Activated naive CD4-positive, alpha-beta T cell treated with anti-CD3 and anti-CD28 coated beads, Interleukin-2, amount 50 U/mL, for 16 hours (primary cell): ENCODE data around the gene SIX5.
A peak's percentile ranks its signal among the peaks of the same experiment; 100 is the strongest.

Experiments used
- DNase-seq: peaks from one replicate; pipeline ENCODE4 v3.0.0-alpha.2; 2020

SIX5 gene

GRCh38 chr19:45772912-45773311 lies 3.9 kb upstream of the SIX5 start:
- no peak for DNase-seq

DNA sequence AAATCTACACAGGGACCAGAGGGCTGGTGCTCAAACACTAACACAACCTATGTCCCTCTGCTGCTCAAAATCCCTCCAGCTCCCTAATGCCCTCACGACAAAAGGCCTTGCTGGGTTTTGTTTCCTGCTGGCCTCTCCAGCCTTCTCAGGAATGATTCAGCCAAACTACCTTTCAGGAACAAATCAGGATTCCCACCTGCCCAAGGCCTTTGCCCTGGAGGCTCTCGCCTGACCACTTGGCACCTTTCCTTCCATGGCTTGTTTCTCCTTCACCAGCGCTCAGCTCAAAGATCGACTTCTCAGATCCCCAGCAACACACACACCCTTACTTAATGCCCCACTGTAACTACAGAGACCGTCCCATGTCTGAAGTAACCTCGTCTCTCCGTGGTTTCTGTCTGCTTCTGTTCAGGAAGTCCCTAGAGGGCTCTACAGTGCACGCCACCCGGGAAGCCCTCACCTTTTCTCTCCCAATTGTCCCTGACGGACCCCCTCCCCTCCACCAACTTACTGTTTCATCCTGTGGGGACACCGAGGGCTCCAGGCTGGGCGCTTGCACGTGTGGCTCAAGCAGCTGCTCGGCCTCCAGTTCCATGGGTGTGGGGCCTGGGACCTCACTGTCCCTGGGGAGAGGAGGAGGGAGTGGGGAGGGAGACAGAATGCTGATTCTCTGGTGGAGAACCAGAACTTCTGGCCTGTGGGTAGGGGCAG lies 3.2 kb upstream of the SIX5 start:
- no peak for DNase-seq

GRCh38 chr19:45771311-45771933 lies 2.4 kb upstream of the SIX5 start:
- no peak for DNase-seq

DNA sequence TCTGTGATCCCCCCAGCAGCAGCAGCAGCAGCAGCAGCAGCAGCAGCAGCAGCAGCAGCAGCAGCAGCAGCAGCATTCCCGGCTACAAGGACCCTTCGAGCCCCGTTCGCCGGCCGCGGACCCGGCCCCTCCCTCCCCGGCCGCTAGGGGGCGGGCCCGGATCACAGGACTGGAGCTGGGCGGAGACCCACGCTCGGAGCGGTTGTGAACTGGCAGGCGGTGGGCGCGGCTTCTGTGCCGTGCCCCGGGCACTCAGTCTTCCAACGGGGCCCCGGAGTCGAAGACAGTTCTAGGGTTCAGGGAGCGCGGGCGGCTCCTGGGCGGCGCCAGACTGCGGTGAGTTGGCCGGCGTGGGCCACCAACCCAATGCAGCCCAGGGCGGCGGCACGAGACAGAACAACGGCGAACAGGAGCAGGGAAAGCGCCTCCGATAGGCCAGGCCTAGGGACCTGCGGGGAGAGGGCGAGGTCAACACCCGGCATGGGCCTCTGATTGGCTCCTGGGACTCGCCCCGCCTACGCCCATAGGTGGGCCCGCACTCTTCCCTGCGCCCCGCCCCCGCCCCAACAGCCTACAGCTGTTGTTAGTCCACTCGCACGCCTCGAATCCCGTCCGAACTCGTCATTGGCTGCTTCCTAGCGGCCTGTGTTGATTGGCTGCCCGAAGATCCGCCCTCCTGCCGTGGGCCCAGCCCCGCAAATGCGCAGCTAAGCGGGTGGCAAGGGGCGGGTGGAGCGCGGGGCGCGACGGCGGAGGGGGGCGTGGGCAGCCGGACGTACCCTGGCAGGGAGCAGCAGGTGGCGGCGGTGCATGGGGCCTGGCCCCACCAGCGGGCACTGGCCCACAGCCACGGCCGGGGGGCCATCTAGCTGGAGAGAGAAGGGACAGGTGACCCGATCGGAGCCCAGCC lies 1.4 kb upstream of the SIX5 start:
- DNase-seq, result peak; percentile 91

DNA sequence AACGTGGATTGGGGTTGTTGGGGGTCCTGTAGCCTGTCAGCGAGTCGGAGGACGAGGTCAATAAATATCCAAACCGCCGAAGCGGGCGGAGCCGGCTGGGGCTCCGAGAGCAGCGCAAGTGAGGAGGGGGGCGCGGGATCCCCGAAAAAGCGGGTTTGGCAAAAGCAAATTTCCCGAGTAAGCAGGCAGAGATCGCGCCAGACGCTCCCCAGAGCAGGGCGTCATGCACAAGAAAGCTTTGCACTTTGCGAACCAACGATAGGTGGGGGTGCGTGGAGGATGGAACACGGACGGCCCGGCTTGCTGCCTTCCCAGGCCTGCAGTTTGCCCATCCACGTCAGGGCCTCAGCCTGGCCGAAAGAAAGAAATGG lies 754 bp upstream of the SIX5 start:
- DNase-seq, result peak; percentile 63

DNA sequence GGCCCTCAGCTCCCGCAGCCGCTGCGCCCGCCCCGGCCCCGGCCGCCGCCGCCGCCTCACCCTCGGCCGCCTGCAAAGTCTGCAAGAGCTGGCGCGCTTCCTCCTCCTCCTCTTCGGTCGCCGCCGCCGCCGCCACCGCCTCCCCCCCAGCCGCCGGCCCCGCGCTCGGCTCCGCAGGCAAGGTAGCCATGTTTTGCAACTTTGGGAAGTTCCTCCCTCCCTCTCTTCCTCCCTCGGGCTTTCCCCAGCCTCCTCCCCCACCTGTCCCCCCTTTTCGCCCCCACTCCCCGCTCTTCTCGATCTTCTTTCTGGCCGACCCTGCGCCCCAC lies 433 bp downstream of the SIX5 start:
- DNase-seq, result peak; percentile 55

- DNase-seq, result no peak
These were observed 984 bp downstream of the SIX5 start for GRCh38 chr19:45767881-45768654.

- DNase-seq, result no peak
These were observed 1.6 kb downstream of the SIX5 start for GRCh38 chr19:45767410-45767880.

GRCh38 chr19:45766869-45767346 lies 2.1 kb downstream of the SIX5 start:
- no peak for DNase-seq

GRCh38 chr19:45766296-45766868 lies 2.7 kb downstream of the SIX5 start:
- no peak for DNase-seq

GRCh38 chr19:45765702-45766295 lies 3.3 kb downstream of the SIX5 start:
- no peak for DNase-seq

DNA sequence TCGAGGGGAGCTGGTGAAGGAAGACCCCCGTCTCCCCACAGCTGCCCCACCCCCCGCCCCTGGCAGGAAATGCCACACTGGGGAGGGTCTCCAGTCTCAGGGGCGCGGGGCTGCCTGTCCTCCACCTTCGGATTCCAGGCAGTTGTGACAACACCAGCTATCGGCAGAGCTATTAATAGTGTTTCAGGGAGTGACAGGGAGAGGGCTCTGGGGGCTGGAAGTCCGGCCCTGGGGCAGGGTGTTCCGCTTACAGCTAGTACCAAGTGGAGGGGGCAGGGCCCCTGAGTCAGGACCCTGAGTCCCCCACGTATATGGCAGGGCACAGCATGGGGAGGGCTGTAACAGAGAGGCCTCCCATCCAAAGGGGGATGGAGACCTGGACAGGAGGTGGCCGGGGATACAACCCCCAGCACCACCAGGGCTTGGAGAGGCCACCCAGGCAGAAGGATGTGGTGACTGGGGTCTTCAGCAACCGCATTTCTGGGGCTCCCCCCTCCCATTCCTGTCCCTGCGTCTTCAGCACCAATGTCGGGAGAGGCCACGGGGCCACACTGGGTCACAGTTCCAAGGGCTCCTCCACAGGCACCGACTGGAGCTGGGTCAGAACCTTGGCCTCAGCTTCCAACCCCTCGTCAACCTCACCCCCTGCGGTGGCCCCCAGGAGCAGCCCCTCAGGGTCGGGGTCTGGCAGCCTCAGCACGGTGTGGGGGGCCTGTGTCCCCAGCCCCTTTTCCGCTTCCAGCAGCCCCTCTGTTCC lies 3.9 kb downstream of the SIX5 start:
- DNase-seq, result no peak

DNA sequence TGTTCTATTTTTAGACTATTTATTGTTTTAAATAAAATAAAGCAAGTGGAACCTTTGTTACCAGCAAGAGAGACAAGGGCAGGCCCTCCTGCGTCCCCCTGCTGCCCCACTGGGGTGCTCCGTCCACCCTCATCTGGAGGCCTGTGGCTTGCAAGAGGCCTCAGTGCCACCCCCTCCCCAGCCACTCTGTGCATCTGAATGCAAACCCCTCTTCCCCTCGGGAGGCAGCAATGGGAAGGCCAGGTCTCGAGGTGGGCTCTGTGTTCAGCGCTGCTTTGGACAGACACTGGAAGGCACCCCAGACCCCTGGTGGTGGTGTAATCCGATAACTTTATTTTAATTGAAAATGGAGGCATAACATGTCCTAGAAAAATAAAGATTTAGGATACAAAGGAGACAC lies 4.6 kb downstream of the SIX5 start:
- no peak for DNase-seq

- no peak for DNase-seq
These were observed 5.3 kb downstream of the SIX5 start for GRCh38 chr19:45763691-45764294.

DNA sequence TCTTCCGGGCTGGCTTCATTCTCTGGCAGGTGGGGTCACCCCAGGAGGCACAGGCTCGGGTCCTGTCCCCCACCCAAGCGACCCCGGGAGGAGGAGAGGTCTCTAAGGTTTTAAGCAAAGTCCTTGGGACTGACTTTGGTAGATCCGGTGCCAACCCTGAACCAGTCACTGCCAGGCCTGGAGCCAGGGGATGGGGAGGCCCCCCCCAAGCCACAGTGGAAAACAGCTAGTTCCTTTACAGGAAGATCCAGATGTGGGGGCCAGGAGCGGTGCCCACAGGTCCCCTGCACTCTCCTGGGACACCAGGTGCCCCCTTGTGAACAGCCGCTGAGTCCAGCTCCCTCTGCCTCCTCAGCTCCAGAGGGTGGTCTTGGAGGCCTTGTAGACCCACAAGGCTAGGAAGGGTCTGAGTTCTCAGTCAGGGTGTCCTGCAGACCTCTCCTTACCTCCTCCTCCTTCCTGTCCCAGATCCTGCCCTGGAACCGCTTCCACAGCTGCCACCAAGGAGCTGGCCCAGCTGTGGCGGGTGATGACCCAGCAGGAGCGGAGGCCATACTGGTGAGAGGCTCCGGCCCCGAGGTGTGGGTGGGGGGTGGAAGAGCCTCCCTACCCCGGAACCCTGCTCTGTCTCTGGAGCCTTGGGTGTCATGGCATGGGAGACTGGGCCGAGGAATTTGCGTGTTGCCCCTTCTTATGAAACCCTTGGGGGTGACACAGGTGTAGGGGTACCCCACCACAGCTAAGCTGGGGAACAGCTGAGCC lies 6.0 kb downstream of the SIX5 start:
- DNase-seq, result no peak

GRCh38 chr19:45761714-45762113 lies 7.3 kb downstream of the SIX5 start:
- DNase-seq, result no peak

- no peak for DNase-seq
These were observed 10.1 kb downstream of the SIX5 start for GRCh38 chr19:45758921-45759320.

- no peak for DNase-seq
These were observed 11.4 kb downstream of the SIX5 start for GRCh38 chr19:45757695-45758094.

DNA sequence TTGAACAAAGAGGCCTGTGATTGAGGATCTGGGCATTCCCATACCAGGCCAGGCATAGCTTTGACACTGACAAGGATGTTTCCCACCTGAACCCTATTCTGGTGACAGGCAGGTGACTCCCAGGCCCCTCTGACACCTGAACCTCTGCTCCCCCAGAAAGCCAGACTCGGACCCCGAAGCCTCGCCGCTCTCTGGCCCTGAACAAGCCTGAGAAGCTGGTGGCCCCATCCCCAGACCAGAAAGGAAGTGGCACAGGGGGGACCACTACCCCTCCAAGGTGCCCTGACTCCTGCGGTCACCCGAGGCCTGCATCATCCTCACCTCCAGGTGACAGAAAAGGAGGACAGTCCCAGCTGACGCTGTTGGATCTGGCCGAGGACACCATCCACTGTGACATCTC lies 14.7 kb downstream of the SIX5 start:
- no peak for DNase-seq

DNA sequence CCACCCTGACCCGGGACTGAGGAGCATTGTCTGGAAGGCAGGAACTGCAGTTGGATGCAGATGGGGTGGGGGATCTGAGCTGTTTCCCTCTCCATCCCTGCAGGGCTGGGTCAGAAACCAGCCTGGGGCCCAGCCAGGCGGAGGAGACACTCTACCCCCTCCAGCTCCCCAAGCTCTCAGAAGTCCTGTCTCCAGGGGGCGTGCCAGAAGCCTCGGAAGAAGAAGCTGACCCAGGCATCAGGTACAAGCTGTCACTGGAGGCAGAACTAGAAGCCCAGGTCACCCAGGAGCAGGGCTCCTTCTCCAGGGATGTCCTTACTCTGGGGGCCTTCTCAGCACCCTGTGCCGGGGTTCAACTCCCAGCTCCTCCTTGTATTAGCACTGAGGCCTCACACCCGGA lies 15.5 kb downstream of the SIX5 start:
- DNase-seq, result no peak
